DOHH2 (cell line): ENCODE data around the gene ZDHHC17.

ENCODE experiments used
- H3F3A ChIP-seq: fragments of 200-600 bp; sonication (generic), shearing (Covaris generic); 2 replicates; pipeline ENCODE4 v1.6.0; 2016; ENCODE audit warnings: antibody characterized with exemption, mild to moderate bottlenecking; ENCODE audit not compliant: control insufficient read depth, insufficient read depth
- H3K27ac ChIP-seq: fragments of 200-600 bp; sonication (generic); 2 replicates; pipeline ENCODE4 v1.5.1; 2014; ENCODE audit warnings: low read depth, mild to moderate bottlenecking, low read length, moderate library complexity
- H3K27me3 ChIP-seq: fragments of 200-600 bp; sonication (generic); 2 replicates; pipeline ENCODE4 v1.6.1; 2014; ENCODE audit warnings: mild to moderate bottlenecking, low read length, mixed read lengths; ENCODE audit not compliant: control insufficient read depth
- H3K36me3 ChIP-seq: fragments of 200-600 bp; sonication (generic); 2 replicates; pipeline ENCODE4 v1.6.1; 2014; ENCODE audit warnings: mild to moderate bottlenecking, low read length, moderate library complexity, mixed read lengths; ENCODE audit not compliant: control insufficient read depth
- H3K4me1 ChIP-seq: fragments of 200-600 bp; sonication (generic); 2 replicates; pipeline ENCODE4 v1.6.1; 2014; ENCODE audit warnings: mild to moderate bottlenecking, low read length, mixed read lengths; ENCODE audit not compliant: control insufficient read depth
- H3K4me2 ChIP-seq: fragments of 200-600 bp; sonication (generic); 2 replicates; pipeline ENCODE4 v1.6.0; 2014; ENCODE audit warnings: mild to moderate bottlenecking, low read length, moderate library complexity
- H3K4me3 ChIP-seq: fragments of 200-600 bp; sonication (generic); 2 replicates; pipeline ENCODE4 v1.5.1; 2014; ENCODE audit warnings: mild to moderate bottlenecking, low read length, mixed read lengths
- H3K79me2 ChIP-seq: fragments of 200-600 bp; sonication (generic); 2 replicates; pipeline ENCODE4 v1.6.1; 2014; ENCODE audit warnings: mild to moderate bottlenecking, low read length, mixed read lengths; ENCODE audit not compliant: control insufficient read depth
- H3K9me2 ChIP-seq: fragments of 200-600 bp; sonication (generic); replicated peaks from 2 replicates; pipeline ENCODE4 v1.6.1; 2014; ENCODE audit warnings: mild to moderate bottlenecking, low read length, mixed read lengths; ENCODE audit not compliant: control insufficient read depth
- H3K9me3 ChIP-seq: fragments of 200-600 bp; sonication (generic); 2 replicates; pipeline ENCODE4 v1.6.1; 2014; ENCODE audit warnings: antibody characterized with exemption, low read length, mixed read lengths; ENCODE audit not compliant: control insufficient read depth, insufficient read depth
- H4K20me1 ChIP-seq: fragments of 200-600 bp; sonication (generic); 2 replicates; pipeline ENCODE4 v1.6.0; 2014; ENCODE audit warnings: low read depth, mild to moderate bottlenecking, antibody characterized with exemption, low read length, moderate library complexity; ENCODE audit not compliant: control insufficient read depth, insufficient read depth
- EZH2phosphoT487 ChIP-seq: fragments of 200-600 bp; sonication (generic); IDR thresholded peaks from 2 replicates; pipeline ENCODE4 v1.6.1; 2017; ENCODE audit warnings: borderline replicate concordance, mild to moderate bottlenecking, antibody characterized with exemption, low read length, moderate library complexity, mixed read lengths
- TF ChIP-seq, protein P1 (sequence below): fragments of 200-600 bp; sonication (generic); IDR thresholded peaks from one replicate; pipeline ENCODE4 v1.5.1; 2014; ENCODE audit warnings: antibody characterized with exemption, mild to moderate bottlenecking, low read depth, low read length; ENCODE audit not compliant: poor library complexity, severe bottlenecking

Gene ZDHHC17

DNA sequence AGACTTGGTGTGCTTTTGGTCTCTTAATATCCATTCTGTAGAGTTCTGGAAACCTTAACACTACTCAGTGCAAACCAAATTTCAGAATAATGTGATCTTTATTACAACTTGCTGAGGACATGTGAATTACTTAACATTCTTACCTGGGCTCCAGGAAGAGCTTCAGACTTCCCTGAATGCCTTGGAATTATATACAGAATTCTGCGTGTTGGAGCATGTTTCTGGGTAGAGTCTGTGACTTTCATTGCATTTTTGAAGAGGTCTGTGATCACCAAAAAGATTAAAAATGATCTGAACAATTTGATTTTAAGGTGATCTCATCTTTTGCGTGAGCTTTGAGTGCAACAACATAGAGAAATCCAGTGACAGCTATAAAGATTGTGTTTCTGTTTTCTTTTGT is 35.4 kb downstream of the ZDHHC17 start:
- no peaks in the 10 kb centered on the region for H3K4me1 ChIP-seq
- peaks cover 5% of the 10 kb centered on the region; the same call in 1 of the 2 replicates for H3K36me3 ChIP-seq
- no peak overlapping the region for H3K4me3 ChIP-seq
- no peaks in the 10 kb centered on the region for H3K9me2 ChIP-seq
- TF ChIP-seq EZH2phosphoT487 = no peak
- TF ChIP-seq, protein P1, sequence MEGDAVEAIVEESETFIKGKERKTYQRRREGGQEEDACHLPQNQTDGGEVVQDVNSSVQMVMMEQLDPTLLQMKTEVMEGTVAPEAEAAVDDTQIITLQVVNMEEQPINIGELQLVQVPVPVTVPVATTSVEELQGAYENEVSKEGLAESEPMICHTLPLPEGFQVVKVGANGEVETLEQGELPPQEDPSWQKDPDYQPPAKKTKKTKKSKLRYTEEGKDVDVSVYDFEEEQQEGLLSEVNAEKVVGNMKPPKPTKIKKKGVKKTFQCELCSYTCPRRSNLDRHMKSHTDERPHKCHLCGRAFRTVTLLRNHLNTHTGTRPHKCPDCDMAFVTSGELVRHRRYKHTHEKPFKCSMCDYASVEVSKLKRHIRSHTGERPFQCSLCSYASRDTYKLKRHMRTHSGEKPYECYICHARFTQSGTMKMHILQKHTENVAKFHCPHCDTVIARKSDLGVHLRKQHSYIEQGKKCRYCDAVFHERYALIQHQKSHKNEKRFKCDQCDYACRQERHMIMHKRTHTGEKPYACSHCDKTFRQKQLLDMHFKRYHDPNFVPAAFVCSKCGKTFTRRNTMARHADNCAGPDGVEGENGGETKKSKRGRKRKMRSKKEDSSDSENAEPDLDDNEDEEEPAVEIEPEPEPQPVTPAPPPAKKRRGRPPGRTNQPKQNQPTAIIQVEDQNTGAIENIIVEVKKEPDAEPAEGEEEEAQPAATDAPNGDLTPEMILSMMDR = no peak
- H3K27ac ChIP-seq = no peak overlapping the region
- H3F3A ChIP-seq = no peaks in the 10 kb centered on the region
- no peaks in the 10 kb centered on the region for H3K9me3 ChIP-seq
- no peaks in the 10 kb centered on the region for H3K27me3 ChIP-seq
- no peak overlapping the region for H3K4me2 ChIP-seq
- peaks cover 22% of the 10 kb centered on the region for H3K79me2 ChIP-seq
- H4K20me1 ChIP-seq = no peaks in the 10 kb centered on the region

- Histone ChIP-seq H3F3A (no peaks in the 10 kb centered on the region), H3K36me3 (peaks cover 20% of the 10 kb centered on the region), H3K9me3 (no peaks in the 10 kb centered on the region), H3K27ac (no peak overlapping the region), H3K4me1 (no peaks in the 10 kb centered on the region), H3K4me2 (no peak overlapping the region), H3K27me3 (no peaks in the 10 kb centered on the region), H3K4me3 (no peak overlapping the region), H4K20me1 (no peaks in the 10 kb centered on the region), H3K9me2 (no peaks in the 10 kb centered on the region), H3K79me2 (no peaks in the 10 kb centered on the region)
- TF ChIP-seq EZH2phosphoT487 = no peak
- TF ChIP-seq, protein P1 = no peak
Observed at GRCh38 chr12:76802060-76802459, 38.1 kb downstream of the ZDHHC17 start.

DNA sequence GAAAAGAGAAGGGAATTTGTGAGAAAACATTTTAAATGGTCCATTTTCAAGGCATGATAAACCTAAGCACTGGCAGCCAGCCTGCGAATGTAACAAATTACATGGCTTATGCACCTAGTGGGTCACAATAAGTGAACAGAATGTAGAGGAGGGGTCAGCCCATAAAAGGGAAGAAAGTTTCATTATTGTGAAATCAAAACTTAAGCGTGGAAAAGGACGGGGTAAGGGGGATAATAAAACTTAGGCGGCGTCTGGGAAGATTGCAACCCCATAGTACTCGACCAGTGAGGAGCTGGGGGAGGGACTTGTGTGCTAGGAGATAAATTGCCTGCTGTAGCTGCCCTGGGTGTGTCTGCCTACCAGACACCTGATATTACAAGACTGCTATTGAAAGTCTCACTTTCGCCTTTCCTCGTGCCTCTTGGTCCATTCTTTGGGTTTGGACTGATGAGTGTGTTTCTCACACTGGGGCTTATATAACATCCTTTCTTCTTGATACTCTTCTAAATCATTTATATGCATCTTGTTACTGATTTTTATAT is 40.6 kb downstream of the ZDHHC17 start:
- Histone ChIP-seq H3K9me3 (no peaks in the 10 kb centered on the region), H3K27ac (no peak overlapping the region), H3K79me2 (no peaks in the 10 kb centered on the region), H3F3A (no peaks in the 10 kb centered on the region), H4K20me1 (no peaks in the 10 kb centered on the region), H3K4me3 (no peak overlapping the region), H3K9me2 (no peaks in the 10 kb centered on the region), H3K4me2 (no peak overlapping the region), H3K36me3 (peaks cover 22% of the 10 kb centered on the region), H3K27me3 (no peaks in the 10 kb centered on the region), H3K4me1 (no peaks in the 10 kb centered on the region)
- TF ChIP-seq EZH2phosphoT487 = no peak
- TF ChIP-seq, protein P1 = no peak
